ENCODE measurements around the gene SLC35B3. TPM values are rescaled to one million over a fixed set of nuclear protein-coding genes. Genes with fewer than 3 reads are reported as not detected.

SLC35B3 gene
- total and polyA plus RNA-seq, 9 of the 15 experiments (the other 6 are each of a cell fraction or from before 2014, with no cell fraction given) = 7.6 to 19.1 (median 11.3) TPM

DNA sequence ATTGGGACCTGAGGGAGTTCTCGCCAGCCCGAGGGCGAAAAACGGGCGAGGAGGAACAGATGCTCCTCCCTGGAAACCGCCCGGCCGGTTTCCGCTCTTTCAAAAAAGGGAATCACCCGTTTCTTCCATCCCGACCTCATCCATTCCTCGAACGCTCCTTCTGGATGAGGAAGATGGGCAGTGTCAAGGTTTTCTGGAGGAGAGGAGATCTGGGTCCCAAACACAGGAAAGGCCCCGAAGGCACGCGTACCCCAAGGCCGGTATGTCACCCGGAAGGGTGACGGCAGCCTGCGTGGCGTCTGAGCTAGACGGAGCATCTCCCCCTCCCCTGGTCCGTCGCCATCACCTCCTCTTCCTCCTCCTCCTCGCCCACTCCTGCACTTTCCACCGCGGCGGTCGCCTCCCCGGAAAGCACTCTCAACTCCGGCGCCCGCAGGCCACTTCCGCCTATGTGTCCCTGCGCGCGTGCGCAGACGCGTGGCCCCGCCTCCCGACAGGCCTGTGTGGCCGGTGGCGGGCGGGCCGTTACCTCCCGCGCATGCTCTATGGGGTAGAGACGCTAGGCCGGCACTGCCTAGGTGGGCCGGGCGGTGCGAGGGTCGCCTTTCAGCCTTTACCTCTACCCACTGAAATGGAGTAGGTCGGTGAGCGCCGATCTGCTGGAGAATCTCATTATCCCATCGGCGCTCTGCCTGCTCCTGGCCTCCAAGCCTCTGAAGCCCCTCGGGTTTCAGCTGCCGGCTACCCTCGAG, at the start of gene SLC35B3 (continued):
- peak; percentile 97 for TF ChIP-seq ELF4 (CRISPR knock-in tag; IDR thresholded peaks at IDR 0.05)
- no peak for TF ChIP-seq SMC3 (conservative IDR thresholded peaks at IDR 0.05; ENCODE audit: insufficient read depth, low read depth, low read length)
- TF ChIP-seq, protein P1, sequence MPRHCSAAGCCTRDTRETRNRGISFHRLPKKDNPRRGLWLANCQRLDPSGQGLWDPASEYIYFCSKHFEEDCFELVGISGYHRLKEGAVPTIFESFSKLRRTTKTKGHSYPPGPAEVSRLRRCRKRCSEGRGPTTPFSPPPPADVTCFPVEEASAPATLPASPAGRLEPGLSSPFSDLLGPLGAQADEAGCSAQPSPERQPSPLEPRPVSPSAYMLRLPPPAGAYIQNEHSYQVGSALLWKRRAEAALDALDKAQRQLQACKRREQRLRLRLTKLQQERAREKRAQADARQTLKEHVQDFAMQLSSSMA (CRISPR knock-in tag; IDR thresholded peaks at IDR 0.05) = no peak
- peak; percentile 20; the same call in 1 of the 2 replicates for TF ChIP-seq CHCHD3 (CRISPR knock-in tag; IDR thresholded peaks at IDR 0.05)
- TF ChIP-seq, protein P2, sequence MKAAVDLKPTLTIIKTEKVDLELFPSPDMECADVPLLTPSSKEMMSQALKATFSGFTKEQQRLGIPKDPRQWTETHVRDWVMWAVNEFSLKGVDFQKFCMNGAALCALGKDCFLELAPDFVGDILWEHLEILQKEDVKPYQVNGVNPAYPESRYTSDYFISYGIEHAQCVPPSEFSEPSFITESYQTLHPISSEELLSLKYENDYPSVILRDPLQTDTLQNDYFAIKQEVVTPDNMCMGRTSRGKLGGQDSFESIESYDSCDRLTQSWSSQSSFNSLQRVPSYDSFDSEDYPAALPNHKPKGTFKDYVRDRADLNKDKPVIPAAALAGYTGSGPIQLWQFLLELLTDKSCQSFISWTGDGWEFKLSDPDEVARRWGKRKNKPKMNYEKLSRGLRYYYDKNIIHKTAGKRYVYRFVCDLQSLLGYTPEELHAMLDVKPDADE (conservative IDR thresholded peaks at IDR 0.05; ENCODE audit: control insufficient read depth, low read depth, low read length) = 0 out of 2 replicates have a peak, but pooled peaks have one; percentile 23
- TF ChIP-seq BHLHE40 (IDR thresholded peaks at IDR 0.05; ENCODE audit: low read length) = no peak
- TF ChIP-seq, protein P3, sequence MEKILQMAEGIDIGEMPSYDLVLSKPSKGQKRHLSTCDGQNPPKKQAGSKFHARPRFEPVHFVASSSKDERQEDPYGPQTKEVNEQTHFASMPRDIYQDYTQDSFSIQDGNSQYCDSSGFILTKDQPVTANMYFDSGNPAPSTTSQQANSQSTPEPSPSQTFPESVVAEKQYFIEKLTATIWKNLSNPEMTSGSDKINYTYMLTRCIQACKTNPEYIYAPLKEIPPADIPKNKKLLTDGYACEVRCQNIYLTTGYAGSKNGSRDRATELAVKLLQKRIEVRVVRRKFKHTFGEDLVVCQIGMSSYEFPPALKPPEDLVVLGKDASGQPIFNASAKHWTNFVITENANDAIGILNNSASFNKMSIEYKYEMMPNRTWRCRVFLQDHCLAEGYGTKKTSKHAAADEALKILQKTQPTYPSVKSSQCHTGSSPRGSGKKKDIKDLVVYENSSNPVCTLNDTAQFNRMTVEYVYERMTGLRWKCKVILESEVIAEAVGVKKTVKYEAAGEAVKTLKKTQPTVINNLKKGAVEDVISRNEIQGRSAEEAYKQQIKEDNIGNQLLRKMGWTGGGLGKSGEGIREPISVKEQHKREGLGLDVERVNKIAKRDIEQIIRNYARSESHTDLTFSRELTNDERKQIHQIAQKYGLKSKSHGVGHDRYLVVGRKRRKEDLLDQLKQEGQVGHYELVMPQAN (IDR thresholded peaks at IDR 0.05; ENCODE audit: borderline replicate concordance) = peak; percentile 87
- TF ChIP-seq ZFX (CRISPR knock-in tag; IDR thresholded peaks at IDR 0.05) = peak; percentile 100
- 0 out of 2 replicates have a peak, but pooled peaks have one; percentile 32 for TF ChIP-seq TAF7 (tag; IDR thresholded peaks at IDR 0.05)
- TF ChIP-seq, protein P4, sequence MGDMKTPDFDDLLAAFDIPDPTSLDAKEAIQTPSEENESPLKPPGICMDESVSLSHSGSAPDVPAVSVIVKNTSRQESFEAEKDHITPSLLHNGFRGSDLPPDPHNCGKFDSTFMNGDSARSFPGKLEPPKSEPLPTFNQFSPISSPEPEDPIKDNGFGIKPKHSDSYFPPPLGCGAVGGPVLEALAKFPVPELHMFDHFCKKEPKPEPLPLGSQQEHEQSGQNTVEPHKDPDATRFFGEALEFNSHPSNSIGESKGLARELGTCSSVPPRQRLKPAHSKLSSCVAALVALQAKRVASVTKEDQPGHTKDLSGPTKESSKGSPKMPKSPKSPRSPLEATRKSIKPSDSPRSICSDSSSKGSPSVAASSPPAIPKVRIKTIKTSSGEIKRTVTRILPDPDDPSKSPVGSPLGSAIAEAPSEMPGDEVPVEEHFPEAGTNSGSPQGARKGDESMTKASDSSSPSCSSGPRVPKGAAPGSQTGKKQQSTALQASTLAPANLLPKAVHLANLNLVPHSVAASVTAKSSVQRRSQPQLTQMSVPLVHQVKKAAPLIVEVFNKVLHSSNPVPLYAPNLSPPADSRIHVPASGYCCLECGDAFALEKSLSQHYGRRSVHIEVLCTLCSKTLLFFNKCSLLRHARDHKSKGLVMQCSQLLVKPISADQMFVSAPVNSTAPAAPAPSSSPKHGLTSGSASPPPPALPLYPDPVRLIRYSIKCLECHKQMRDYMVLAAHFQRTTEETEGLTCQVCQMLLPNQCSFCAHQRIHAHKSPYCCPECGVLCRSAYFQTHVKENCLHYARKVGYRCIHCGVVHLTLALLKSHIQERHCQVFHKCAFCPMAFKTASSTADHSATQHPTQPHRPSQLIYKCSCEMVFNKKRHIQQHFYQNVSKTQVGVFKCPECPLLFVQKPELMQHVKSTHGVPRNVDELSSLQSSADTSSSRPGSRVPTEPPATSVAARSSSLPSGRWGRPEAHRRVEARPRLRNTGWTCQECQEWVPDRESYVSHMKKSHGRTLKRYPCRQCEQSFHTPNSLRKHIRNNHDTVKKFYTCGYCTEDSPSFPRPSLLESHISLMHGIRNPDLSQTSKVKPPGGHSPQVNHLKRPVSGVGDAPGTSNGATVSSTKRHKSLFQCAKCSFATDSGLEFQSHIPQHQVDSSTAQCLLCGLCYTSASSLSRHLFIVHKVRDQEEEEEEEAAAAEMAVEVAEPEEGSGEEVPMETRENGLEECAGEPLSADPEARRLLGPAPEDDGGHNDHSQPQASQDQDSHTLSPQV (IDR thresholded peaks at IDR 0.05) = peak; percentile 88
- TF ChIP-seq POLR2B (IDR thresholded peaks at IDR 0.05; ENCODE audit: low read depth, partially characterized antibody) = peak; percentile 95
- TF ChIP-seq, protein P5, sequence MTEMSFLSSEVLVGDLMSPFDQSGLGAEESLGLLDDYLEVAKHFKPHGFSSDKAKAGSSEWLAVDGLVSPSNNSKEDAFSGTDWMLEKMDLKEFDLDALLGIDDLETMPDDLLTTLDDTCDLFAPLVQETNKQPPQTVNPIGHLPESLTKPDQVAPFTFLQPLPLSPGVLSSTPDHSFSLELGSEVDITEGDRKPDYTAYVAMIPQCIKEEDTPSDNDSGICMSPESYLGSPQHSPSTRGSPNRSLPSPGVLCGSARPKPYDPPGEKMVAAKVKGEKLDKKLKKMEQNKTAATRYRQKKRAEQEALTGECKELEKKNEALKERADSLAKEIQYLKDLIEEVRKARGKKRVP (CRISPR knock-in tag; IDR thresholded peaks at IDR 0.05) = 0 out of 2 replicates have a peak, but pooled peaks have one; percentile 35
- TF ChIP-seq ZNF124 (CRISPR knock-in tag; IDR thresholded peaks at IDR 0.05) = no peak
- TF ChIP-seq, protein P6, sequence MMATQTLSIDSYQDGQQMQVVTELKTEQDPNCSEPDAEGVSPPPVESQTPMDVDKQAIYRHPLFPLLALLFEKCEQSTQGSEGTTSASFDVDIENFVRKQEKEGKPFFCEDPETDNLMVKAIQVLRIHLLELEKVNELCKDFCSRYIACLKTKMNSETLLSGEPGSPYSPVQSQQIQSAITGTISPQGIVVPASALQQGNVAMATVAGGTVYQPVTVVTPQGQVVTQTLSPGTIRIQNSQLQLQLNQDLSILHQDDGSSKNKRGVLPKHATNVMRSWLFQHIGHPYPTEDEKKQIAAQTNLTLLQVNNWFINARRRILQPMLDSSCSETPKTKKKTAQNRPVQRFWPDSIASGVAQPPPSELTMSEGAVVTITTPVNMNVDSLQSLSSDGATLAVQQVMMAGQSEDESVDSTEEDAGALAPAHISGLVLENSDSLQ (IDR thresholded peaks at IDR 0.05) = no peak
- TF ChIP-seq NUFIP1 (IDR thresholded peaks at IDR 0.05; ENCODE audit: partially characterized antibody) = no peak
- TF ChIP-seq ZNF444 (CRISPR knock-in tag; IDR thresholded peaks at IDR 0.05) = 0 out of 2 replicates have a peak, but pooled peaks have one; percentile 24

Data from K562 (cell line).